Liver (tissue), 9 donors: ENCODE measurements around the gene TEX11. TPM values are rescaled to one million over a fixed set of nuclear protein-coding genes. Genes with fewer than 3 reads are reported as not detected.

Source experiments
- DNase-seq: peaks from one replicate; pipeline ENCODE4 v3.0.0-alpha.2; 2017; ENCODE audit warnings: low spot score
- H3K27ac ChIP-seq, 2 donors: one replicate each; pipeline ENCODE4 v1.7.0; 2013; ENCODE audit warnings: inconsistent platforms in 2 of 2, low read length in 2 of 2, control low read depth in 1 of 2, low read depth in 1 of 2, mild to moderate bottlenecking in 1 of 2
- H3K27me3 ChIP-seq, 4 donors: one replicate each; pipeline versions ENCODE4 v1.6.1 to v1.7.0; 2013; ENCODE audit warnings: low read length in 3 of 4, inconsistent platforms in 1 of 4, mild to moderate bottlenecking in 1 of 4, moderate library complexity in 1 of 4; ENCODE audit not compliant: control insufficient read depth in 4 of 4, insufficient read depth in 4 of 4
- H3K36me3 ChIP-seq, 4 donors: one replicate each; pipeline versions ENCODE4 v1.6.1 to v1.7.0; 2013; ENCODE audit warnings: low read length in 3 of 4, mild to moderate bottlenecking in 3 of 4, low read depth in 1 of 4, moderate library complexity in 1 of 4; ENCODE audit not compliant: control insufficient read depth in 4 of 4, insufficient read depth in 3 of 4
- H3K4me1 ChIP-seq, 4 donors: one replicate each; pipeline versions ENCODE4 v1.6.1 to v1.7.0; 2013; ENCODE audit warnings: low read length in 3 of 4, mild to moderate bottlenecking in 3 of 4, moderate library complexity in 1 of 4; ENCODE audit not compliant: control insufficient read depth in 4 of 4, insufficient read depth in 4 of 4
- H3K4me3 ChIP-seq, 3 donors: one replicate each; pipeline versions ENCODE4 v1.6.1 to v1.7.0; 2013; ENCODE audit warnings: low read length in 3 of 3, control low read depth in 1 of 3, low read depth in 1 of 3, mild to moderate bottlenecking in 1 of 3
- H3K9ac ChIP-seq, 2 donors: one replicate each; pipeline ENCODE4 v1.7.0; 2013; ENCODE audit warnings: low read length in 2 of 2, mild to moderate bottlenecking in 2 of 2, moderate library complexity in 2 of 2, control low read depth in 1 of 2, low read depth in 1 of 2
- H3K9me3 ChIP-seq, 4 donors: one replicate each; pipeline versions ENCODE4 v1.6.1 to v1.7.0; 2013; ENCODE audit warnings: low read length in 3 of 4; ENCODE audit not compliant: control insufficient read depth in 4 of 4
- FOXA1 ChIP-seq: IDR thresholded peaks from 2 replicates; pipeline ENCODE4 v1.6.1; 2016; ENCODE audit warnings: antibody characterized with exemption
- FOXA2 ChIP-seq: IDR thresholded peaks from 2 replicates; pipeline ENCODE4 v1.6.1; 2016; ENCODE audit warnings: antibody characterized with exemption
- NR2F2 ChIP-seq: IDR thresholded peaks from 2 replicates; pipeline ENCODE4 v1.6.1; 2016; ENCODE audit warnings: antibody characterized with exemption
- RXRA ChIP-seq, 2 donors: IDR thresholded peaks; 2 replicates each; pipeline ENCODE4 v1.6.1; 2017 to 2018; ENCODE audit warnings: antibody characterized with exemption in 2 of 2, mild to moderate bottlenecking in 1 of 2
- SP1 ChIP-seq: IDR thresholded peaks from 2 replicates; pipeline ENCODE4 v1.6.1; 2018; ENCODE audit warnings: antibody characterized with exemption, mild to moderate bottlenecking
- WGBS: extraction: QIAGEN DNeasy Blood & Tissue Kit; methylation state at CpG from one replicate; pipeline ENCODE4 v1.1.7; 2013; 5-methylcytosine and 5-hydroxymethylcytosine counted together
- polyA plus RNA-seq, 2 donors: library from polyadenylated mRNA; stranded (reverse) in 1 of 2; unstranded in 1 of 2; fragments of 200-250 nt in 1 of 2; fragments of >200 nt in 1 of 2; fragmentation: Nextera tagmentation in 1 of 2; extraction: Ambion mirVana in 1 of 2; gene quantifications; one replicate each; pipeline versions ENCODE4 v1.2.1 to v1.2.3, GENCODE V29; 2013 to 2015
- total RNA-seq, 2 donors: library from RNA; depleted of rRNA; stranded (reverse); fragments of >200 nt; gene quantifications; one replicate each; pipeline ENCODE4 v1.2.3, GENCODE V29; 2014
- TF ChIP-seq, protein P1 (sequence below): IDR thresholded peaks from 2 replicates; pipeline ENCODE4 v1.6.1; 2016; ENCODE audit warnings: antibody characterized with exemption
- TF ChIP-seq, protein P2 (sequence below): IDR thresholded peaks from 2 replicates; pipeline ENCODE4 v1.6.1; 2016; ENCODE audit warnings: antibody characterized with exemption, mild to moderate bottlenecking
- TF ChIP-seq, protein P3 (sequence below): fragments of 150-350 bp; IDR thresholded peaks from 2 replicates; pipeline ENCODE4 v1.5.1; 2017; ENCODE audit warnings: improper control_type of control experiment, low read depth, low read length; ENCODE audit not compliant: missing input control
- donor health status: healthy.
- donor health status: healthy.
- donor health status: healthy.
- donor health status: healthy.
- donor health status: healthy.

Gene TEX11
- total and polyA plus RNA-seq, 4 donors, result 0.03 to 0.14 (median 0.08) TPM; not detected in 1

DNA sequence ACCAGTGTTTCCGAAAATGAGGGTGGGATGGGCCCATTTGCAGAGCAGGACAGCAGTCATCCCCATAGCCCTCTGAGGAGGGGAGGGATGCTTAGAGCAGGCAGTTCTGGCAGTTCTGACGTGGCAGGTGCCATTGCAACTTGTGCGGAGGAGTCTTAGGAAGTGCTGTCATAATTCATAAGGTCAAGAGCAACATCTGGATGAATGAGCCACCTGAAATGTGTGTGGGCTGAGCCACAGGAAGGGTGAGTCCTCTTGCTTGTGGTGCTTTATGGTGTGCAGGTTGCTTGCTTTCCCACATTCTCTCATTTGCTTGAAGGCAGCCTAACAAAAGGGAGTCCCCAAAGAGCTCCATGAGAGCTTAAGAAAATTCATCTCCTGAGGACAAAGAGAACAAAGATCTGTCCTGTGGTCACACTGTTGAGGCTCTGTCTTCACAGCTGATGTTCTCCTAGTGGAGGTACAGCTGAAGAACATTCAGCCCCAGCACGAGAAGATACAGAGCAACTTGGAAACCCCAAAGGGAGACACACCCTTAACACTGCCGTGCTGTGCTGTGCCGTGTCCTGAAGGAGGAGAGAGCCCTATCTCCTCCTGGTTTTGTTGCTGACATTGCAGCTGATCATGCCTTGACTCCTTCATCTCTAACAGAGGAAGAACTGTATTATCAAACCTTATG lies 403.6 kb downstream of the TEX11 start (continued):
- TF ChIP-seq, protein P1, sequence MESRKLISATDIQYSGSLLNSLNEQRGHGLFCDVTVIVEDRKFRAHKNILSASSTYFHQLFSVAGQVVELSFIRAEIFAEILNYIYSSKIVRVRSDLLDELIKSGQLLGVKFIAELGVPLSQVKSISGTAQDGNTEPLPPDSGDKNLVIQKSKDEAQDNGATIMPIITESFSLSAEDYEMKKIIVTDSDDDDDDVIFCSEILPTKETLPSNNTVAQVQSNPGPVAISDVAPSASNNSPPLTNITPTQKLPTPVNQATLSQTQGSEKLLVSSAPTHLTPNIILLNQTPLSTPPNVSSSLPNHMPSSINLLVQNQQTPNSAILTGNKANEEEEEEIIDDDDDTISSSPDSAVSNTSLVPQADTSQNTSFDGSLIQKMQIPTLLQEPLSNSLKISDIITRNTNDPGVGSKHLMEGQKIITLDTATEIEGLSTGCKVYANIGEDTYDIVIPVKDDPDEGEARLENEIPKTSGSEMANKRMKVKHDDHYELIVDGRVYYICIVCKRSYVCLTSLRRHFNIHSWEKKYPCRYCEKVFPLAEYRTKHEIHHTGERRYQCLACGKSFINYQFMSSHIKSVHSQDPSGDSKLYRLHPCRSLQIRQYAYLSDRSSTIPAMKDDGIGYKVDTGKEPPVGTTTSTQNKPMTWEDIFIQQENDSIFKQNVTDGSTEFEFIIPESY, result no peak

DNA sequence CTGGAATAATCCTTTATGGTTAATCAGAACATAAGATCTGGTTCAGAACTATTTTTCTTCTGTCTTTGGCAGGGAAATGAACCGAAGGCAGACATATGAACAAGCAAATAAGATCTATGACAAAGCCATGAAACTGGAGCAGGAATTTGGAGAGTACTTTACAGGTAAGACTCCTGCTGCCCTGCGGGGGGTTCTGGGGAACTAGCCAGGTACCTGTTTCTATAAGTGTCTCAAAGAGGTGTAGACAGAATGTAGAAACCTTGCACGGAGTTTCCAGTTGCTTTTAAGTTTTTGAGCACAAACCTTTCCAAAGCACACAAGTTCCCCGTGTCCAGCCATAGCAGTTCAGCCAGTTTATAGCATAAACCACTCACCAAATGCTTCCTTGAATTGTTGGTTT lies 407.7 kb downstream of the TEX11 start:
- Histone ChIP-seq H3K4me1 (no peaks in the 10 kb centered on the region), H3K27me3 (no peaks in the 10 kb centered on the region), H3K27ac (no peak overlapping the region), H3K9me3 (no peaks in the 10 kb centered on the region), H3K4me3 (no peak overlapping the region), H3K36me3 (no peaks in the 10 kb centered on the region), H3K9ac (no peak overlapping the region)
- no peak for TF ChIP-seq FOXA1
- no peak for TF ChIP-seq SP1
- no peak for TF ChIP-seq RXRA (IDR thresholded peaks at IDR 0.05)
- TF ChIP-seq FOXA2, result no peak
- DNase-seq, result no peak
- WGBS, result 90% methylated on average over 4 of the region's 4 CpGs

DNA sequence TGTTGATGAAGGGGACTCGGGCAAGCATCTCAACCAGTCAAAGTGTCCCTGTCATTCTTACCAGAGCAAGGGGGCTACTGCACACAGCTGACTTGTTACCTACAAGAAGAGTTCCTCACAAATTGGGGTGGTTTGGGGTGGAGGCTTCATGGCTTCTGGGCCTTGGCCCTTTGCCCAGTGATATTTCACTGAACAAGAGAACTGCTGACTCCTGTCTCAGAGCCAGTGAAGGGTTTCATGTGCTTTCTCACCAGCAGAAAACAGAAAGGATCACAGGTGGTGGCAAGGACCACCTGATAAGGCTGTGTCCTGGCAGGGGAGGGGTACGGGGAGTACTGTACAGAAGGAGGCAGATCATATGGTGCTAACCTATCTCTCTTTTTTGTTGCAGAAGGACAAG lies 410.4 kb downstream of the TEX11 start:
- Histone ChIP-seq H3K4me3 (no peak overlapping the region), H3K27me3 (no peaks in the 10 kb centered on the region), H3K9me3 (no peaks in the 10 kb centered on the region), H3K4me1 (no peaks in the 10 kb centered on the region), H3K9ac (no peak overlapping the region), H3K27ac (no peak overlapping the region), H3K36me3 (no peaks in the 10 kb centered on the region)
- no peak for DNase-seq
- TF ChIP-seq FOXA2, result no peak
- TF ChIP-seq, protein P2, sequence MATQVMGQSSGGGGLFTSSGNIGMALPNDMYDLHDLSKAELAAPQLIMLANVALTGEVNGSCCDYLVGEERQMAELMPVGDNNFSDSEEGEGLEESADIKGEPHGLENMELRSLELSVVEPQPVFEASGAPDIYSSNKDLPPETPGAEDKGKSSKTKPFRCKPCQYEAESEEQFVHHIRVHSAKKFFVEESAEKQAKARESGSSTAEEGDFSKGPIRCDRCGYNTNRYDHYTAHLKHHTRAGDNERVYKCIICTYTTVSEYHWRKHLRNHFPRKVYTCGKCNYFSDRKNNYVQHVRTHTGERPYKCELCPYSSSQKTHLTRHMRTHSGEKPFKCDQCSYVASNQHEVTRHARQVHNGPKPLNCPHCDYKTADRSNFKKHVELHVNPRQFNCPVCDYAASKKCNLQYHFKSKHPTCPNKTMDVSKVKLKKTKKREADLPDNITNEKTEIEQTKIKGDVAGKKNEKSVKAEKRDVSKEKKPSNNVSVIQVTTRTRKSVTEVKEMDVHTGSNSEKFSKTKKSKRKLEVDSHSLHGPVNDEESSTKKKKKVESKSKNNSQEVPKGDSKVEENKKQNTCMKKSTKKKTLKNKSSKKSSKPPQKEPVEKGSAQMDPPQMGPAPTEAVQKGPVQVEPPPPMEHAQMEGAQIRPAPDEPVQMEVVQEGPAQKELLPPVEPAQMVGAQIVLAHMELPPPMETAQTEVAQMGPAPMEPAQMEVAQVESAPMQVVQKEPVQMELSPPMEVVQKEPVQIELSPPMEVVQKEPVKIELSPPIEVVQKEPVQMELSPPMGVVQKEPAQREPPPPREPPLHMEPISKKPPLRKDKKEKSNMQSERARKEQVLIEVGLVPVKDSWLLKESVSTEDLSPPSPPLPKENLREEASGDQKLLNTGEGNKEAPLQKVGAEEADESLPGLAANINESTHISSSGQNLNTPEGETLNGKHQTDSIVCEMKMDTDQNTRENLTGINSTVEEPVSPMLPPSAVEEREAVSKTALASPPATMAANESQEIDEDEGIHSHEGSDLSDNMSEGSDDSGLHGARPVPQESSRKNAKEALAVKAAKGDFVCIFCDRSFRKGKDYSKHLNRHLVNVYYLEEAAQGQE, result no peak
- TF ChIP-seq FOXA1, result no peak
- no peak for TF ChIP-seq NR2F2
- TF ChIP-seq, protein P3, sequence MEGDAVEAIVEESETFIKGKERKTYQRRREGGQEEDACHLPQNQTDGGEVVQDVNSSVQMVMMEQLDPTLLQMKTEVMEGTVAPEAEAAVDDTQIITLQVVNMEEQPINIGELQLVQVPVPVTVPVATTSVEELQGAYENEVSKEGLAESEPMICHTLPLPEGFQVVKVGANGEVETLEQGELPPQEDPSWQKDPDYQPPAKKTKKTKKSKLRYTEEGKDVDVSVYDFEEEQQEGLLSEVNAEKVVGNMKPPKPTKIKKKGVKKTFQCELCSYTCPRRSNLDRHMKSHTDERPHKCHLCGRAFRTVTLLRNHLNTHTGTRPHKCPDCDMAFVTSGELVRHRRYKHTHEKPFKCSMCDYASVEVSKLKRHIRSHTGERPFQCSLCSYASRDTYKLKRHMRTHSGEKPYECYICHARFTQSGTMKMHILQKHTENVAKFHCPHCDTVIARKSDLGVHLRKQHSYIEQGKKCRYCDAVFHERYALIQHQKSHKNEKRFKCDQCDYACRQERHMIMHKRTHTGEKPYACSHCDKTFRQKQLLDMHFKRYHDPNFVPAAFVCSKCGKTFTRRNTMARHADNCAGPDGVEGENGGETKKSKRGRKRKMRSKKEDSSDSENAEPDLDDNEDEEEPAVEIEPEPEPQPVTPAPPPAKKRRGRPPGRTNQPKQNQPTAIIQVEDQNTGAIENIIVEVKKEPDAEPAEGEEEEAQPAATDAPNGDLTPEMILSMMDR, result no peak
- no peak for TF ChIP-seq SP1
- WGBS, result 93% methylated on average over 2 of the region's 2 CpGs
